Measurements from ENCODE around the gene MAP3K7.

The MAP3K7 gene

DNA sequence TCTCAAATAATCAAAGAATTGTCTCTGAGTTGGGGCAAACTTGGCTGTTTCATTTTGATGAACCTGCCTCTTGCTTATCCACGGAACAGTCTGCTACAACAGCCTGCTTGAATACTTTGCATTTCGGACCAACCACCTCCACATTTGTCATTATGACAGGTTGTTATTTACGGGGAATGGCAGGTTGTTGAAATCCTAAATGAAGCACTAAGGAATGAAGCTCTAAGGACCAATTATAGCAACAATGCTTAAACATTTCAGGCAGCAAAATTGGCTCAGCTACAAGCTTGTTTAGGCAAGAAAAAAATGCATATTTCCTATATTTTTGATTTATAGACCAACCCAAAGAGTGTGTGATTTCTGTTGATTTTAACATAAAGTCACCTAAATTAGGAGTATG lies 84.5 kb downstream of the MAP3K7 start:
- TF ChIP-seq EZH2phosphoT487 (IDR thresholded peaks at IDR 0.05; ENCODE audit: borderline replicate concordance, low read length), result no peak
- TF ChIP-seq, protein P1, sequence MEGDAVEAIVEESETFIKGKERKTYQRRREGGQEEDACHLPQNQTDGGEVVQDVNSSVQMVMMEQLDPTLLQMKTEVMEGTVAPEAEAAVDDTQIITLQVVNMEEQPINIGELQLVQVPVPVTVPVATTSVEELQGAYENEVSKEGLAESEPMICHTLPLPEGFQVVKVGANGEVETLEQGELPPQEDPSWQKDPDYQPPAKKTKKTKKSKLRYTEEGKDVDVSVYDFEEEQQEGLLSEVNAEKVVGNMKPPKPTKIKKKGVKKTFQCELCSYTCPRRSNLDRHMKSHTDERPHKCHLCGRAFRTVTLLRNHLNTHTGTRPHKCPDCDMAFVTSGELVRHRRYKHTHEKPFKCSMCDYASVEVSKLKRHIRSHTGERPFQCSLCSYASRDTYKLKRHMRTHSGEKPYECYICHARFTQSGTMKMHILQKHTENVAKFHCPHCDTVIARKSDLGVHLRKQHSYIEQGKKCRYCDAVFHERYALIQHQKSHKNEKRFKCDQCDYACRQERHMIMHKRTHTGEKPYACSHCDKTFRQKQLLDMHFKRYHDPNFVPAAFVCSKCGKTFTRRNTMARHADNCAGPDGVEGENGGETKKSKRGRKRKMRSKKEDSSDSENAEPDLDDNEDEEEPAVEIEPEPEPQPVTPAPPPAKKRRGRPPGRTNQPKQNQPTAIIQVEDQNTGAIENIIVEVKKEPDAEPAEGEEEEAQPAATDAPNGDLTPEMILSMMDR (IDR thresholded peaks at IDR 0.05; ENCODE audit: low read depth, low read length, poor library complexity, severe bottlenecking), result no peak

DNA sequence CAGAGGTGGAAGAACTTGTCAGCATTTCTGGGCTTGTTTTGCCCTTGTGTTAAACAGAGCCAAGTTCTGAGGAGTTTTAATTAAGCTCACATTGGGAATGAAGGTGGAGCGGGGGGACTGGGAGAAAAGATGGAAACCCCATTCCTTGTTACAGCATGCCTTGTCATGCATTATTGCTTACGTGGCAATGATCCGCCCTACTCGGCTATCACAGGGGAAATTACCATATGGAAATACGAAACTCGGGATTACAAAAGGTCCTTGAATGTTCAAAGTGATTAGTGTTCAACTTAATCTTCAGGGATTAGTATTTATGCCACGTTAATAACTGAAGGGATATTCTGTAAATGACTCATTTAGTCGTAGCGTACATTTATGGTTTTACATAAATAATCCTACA lies 86.4 kb downstream of the MAP3K7 start:
- H3F3A ChIP-seq (ENCODE audit: control insufficient read depth, insufficient read depth), result no peaks in the 10 kb centered on the region
- no peaks in the 10 kb centered on the region for H3K9me2 ChIP-seq (replicated peaks; ENCODE audit: control insufficient read depth, low read length)
- no peaks in the 10 kb centered on the region for H4K20me1 ChIP-seq (ENCODE audit: control insufficient read depth, insufficient read depth, low read depth, low read length)
- H3K79me2 ChIP-seq (ENCODE audit: control insufficient read depth, low read length), result no peaks in the 10 kb centered on the region
- peaks cover 20% of the 10 kb centered on the region; the same call in 1 of the 2 replicates for H3K27me3 ChIP-seq (ENCODE audit: control insufficient read depth, low read length)
- no peaks in the 10 kb centered on the region for H3K9me3 ChIP-seq (ENCODE audit: control insufficient read depth, insufficient read depth, low read length)
- TF ChIP-seq, protein P1 (IDR thresholded peaks at IDR 0.05; ENCODE audit: low read depth, low read length, poor library complexity, severe bottlenecking), result no peak
- TF ChIP-seq EZH2phosphoT487 (IDR thresholded peaks at IDR 0.05; ENCODE audit: borderline replicate concordance, low read length), result no peak
- no peaks in the 10 kb centered on the region for H3K4me1 ChIP-seq (ENCODE audit: control insufficient read depth, low read length)
- no peak overlapping the region for H3K4me3 ChIP-seq (ENCODE audit: low read length)
- H3K27ac ChIP-seq (ENCODE audit: low read depth, low read length), result no peak overlapping the region
- no peak overlapping the region for H3K4me2 ChIP-seq (ENCODE audit: low read length)
- H3K36me3 ChIP-seq (ENCODE audit: control insufficient read depth, low read length), result no peaks in the 10 kb centered on the region

More for the DNA sequence above, 84.5 kb downstream of the MAP3K7 start:
- no peaks in the 10 kb centered on the region for H3K9me3 ChIP-seq (ENCODE audit: control insufficient read depth, insufficient read depth, low read length)
- H3K4me2 ChIP-seq (ENCODE audit: low read length), result no peak overlapping the region
- H4K20me1 ChIP-seq (ENCODE audit: control insufficient read depth, insufficient read depth, low read depth, low read length), result no peaks in the 10 kb centered on the region
- H3K4me3 ChIP-seq (ENCODE audit: low read length), result no peak overlapping the region
- H3K36me3 ChIP-seq (ENCODE audit: control insufficient read depth, low read length), result no peaks in the 10 kb centered on the region
- H3K4me1 ChIP-seq (ENCODE audit: control insufficient read depth, low read length), result peaks cover 4% of the 10 kb centered on the region
- H3K9me2 ChIP-seq (replicated peaks; ENCODE audit: control insufficient read depth, low read length), result no peaks in the 10 kb centered on the region
- peaks cover 16% of the 10 kb centered on the region; the same call in 1 of the 2 replicates for H3K27me3 ChIP-seq (ENCODE audit: control insufficient read depth, low read length)
- no peaks in the 10 kb centered on the region for H3K79me2 ChIP-seq (ENCODE audit: control insufficient read depth, low read length)
- no peak overlapping the region for H3K27ac ChIP-seq (ENCODE audit: low read depth, low read length)
- H3F3A ChIP-seq (ENCODE audit: control insufficient read depth, insufficient read depth), result 0 out of 2 replicates have a peak, but pooled peaks cover 4% of the 10 kb centered on the region

DNA sequence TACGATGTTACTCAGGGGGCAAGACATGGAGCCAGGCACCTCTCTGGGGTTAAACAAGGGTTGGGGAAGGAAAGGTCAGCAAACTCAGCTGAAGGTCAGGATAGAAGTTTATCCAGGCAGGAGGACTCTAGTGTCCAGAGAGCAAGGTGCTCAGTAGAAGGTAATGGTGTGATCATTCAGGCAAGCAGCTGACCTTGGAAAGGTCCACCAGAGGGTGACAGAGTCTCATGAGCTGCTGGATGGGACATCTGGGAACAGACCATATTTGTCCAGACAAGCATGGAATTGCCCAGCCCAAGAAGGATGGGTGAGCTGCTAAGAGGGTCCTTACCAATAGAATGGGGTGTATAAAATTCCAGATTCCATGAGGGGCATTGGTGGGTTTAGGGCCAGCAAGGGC lies 89.5 kb downstream of the MAP3K7 start:
- Histone ChIP-seq H3K27me3 (ENCODE audit: control insufficient read depth, low read length) (peaks cover 25% of the 10 kb centered on the region; the same call in 1 of the 2 replicates), H3K36me3 (ENCODE audit: control insufficient read depth, low read length) (no peaks in the 10 kb centered on the region), H3K79me2 (ENCODE audit: control insufficient read depth, low read length) (no peaks in the 10 kb centered on the region), H3K27ac (ENCODE audit: low read depth, low read length) (no peak overlapping the region), H3K9me2 (replicated peaks; ENCODE audit: control insufficient read depth, low read length) (no peaks in the 10 kb centered on the region), H3K4me1 (ENCODE audit: control insufficient read depth, low read length) (no peaks in the 10 kb centered on the region), H3F3A (ENCODE audit: control insufficient read depth, insufficient read depth) (no peaks in the 10 kb centered on the region), H3K9me3 (ENCODE audit: control insufficient read depth, insufficient read depth, low read length) (no peaks in the 10 kb centered on the region), H3K4me3 (ENCODE audit: low read length) (no peak overlapping the region), H4K20me1 (ENCODE audit: control insufficient read depth, insufficient read depth, low read depth, low read length) (no peaks in the 10 kb centered on the region), H3K4me2 (ENCODE audit: low read length) (no peak overlapping the region)
- TF ChIP-seq, protein P1 (IDR thresholded peaks at IDR 0.05; ENCODE audit: low read depth, low read length, poor library complexity, severe bottlenecking), result no peak
- no peak for TF ChIP-seq EZH2phosphoT487 (IDR thresholded peaks at IDR 0.05; ENCODE audit: borderline replicate concordance, low read length)

All from DOHH2 (cell line).